Esophagus (tissue), 2 donors: ENCODE data around the gene SH3RF2. TPM values are rescaled to one million over a fixed set of nuclear protein-coding genes. Genes with fewer than 3 reads are reported as not detected.

Experiments
- H3K27ac ChIP-seq, 2 donors: one replicate each; pipeline ENCODE4 v1.5.1; 2013; ENCODE audit warnings: low read depth in 2 of 2, mild to moderate bottlenecking in 2 of 2, inconsistent platforms in 1 of 2, low read length in 1 of 2, moderate library complexity in 1 of 2
- H3K27me3 ChIP-seq, 2 donors: one replicate each; pipeline ENCODE4 v1.6.1; 2013; ENCODE audit warnings: low read length in 2 of 2, control low read depth in 1 of 2, mild to moderate bottlenecking in 1 of 2; ENCODE audit not compliant: insufficient read depth in 2 of 2, control insufficient read depth in 1 of 2
- H3K36me3 ChIP-seq, 2 donors: one replicate each; pipeline ENCODE4 v1.6.1; 2013; ENCODE audit warnings: low read length in 1 of 2; ENCODE audit not compliant: control insufficient read depth in 2 of 2, insufficient read depth in 2 of 2
- H3K4me1 ChIP-seq, 2 donors: one replicate each; pipeline ENCODE4 v1.6.1; 2013; ENCODE audit warnings: low read length in 1 of 2; ENCODE audit not compliant: control insufficient read depth in 2 of 2, insufficient read depth in 2 of 2
- H3K4me3 ChIP-seq, 2 donors: one replicate each; pipeline ENCODE4 v1.5.1; 2013; ENCODE audit warnings: low read length in 2 of 2, mild to moderate bottlenecking in 2 of 2, low read depth in 1 of 2, moderate library complexity in 1 of 2
- H3K9me3 ChIP-seq, 2 donors: one replicate each; pipeline ENCODE4 v1.6.1; 2013; ENCODE audit warnings: mild to moderate bottlenecking in 2 of 2, low read depth in 1 of 2, low read length in 1 of 2, moderate library complexity in 1 of 2; ENCODE audit not compliant: control insufficient read depth in 2 of 2, insufficient read depth in 1 of 2
- WGBS, 2 donors: extraction: QIAGEN DNeasy Blood & Tissue Kit; methylation state at CpG; one replicate each; pipeline ENCODE4 v1.1.7; 2013; 5-methylcytosine and 5-hydroxymethylcytosine counted together
- polyA plus RNA-seq, 2 donors: library from polyadenylated mRNA; stranded (reverse); fragments of 200-250 nt; gene quantifications; one replicate each; pipeline ENCODE4 v1.2.3, GENCODE V29; 2013
- donor health status: healthy with polysubstance abuse.
- donor health status: Bipolar disorder and iron deficiency.

Gene SH3RF2
- polyA plus RNA-seq, 2 donors = 24.9 to 43.2 TPM

- WGBS, 2 donors = 56 to 69% methylated on average over 1 of the region's 1 CpG
- Histone ChIP-seq H3K27me3 (no peaks in the 10 kb centered on the region), H3K36me3 (peaks cover 3 to 5% of the 10 kb centered on the region in 2 donors), H3K9me3 (no peaks in the 10 kb centered on the region), H3K27ac (no peak overlapping the region), H3K4me1 (no peaks in the 10 kb centered on the region), H3K4me3 (no peak overlapping the region)
These were observed 175.0 kb downstream of the SH3RF2 start for GRCh38 chr5:146111409-146111808.

GRCh38 chr5:146112476-146112875, 176.1 kb downstream of the SH3RF2 start:
- H3K27ac ChIP-seq = no peak overlapping the region
- H3K36me3 ChIP-seq = peaks cover 3 to 5% of the 10 kb centered on the region in 2 donors
- no peaks in the 10 kb centered on the region for H3K9me3 ChIP-seq
- WGBS, 2 donors = 78 to 93% methylated on average over 5 of the region's 5 CpGs
- H3K4me1 ChIP-seq = no peaks in the 10 kb centered on the region
- no peak overlapping the region for H3K4me3 ChIP-seq
- no peaks in the 10 kb centered on the region for H3K27me3 ChIP-seq

Other genes with a start within 250 kb of the SH3RF2 start
- gene PRELID2, start 101.2 kb upstream of the SH3RF2 start, polyA plus RNA-seq = 1 to 10 TPM; 1.1 to 1.5 TPM
- under 1 TPM; 0.02 to 0.04 TPM for gene GRXCR2, start 63.6 kb upstream of the SH3RF2 start, polyA plus RNA-seq
- under 1 TPM in 1 of 2 donors, not detected in 1; 0.22 TPM for gene PLAC8L1, start 169.0 kb downstream of the SH3RF2 start, polyA plus RNA-seq
- 10 to 100 TPM; 22.7 to 32.3 TPM for gene LARS1, start 246.1 kb downstream of the SH3RF2 start, polyA plus RNA-seq